HepG2 (cell line): ENCODE results near the gene HTR7. TPM values are rescaled to one million over a fixed set of nuclear protein-coding genes. Genes with fewer than 3 reads are reported as not detected.

Experiments
- ATAC-seq: fragments of 200-7000 bp; cut with Tn5 transposase; 3 replicates; pipeline ENCODE4 v1.9.1; 2020; ENCODE audit warnings: mild to moderate bottlenecking, moderate library complexity
- BruUV-seq: library from RNA; stranded (reverse); fragments of 400-500 nt; replicated peaks from 2 replicates; lab custom pipeline; 2021; lab: Mats Ljungman, UMichigan
- CTCF ChIA-PET: fragments of 300-600 bp; formaldehyde crosslinking; extraction: SDS; loops from one replicate; lab custom pipeline; 2021; ENCODE audit warnings: low total read pairs, inconsistent platforms, low intra/inter-chr PET ratio; lab: Yijun Ruan, JAX
- POLR2A ChIA-PET: fragments of 350-600 bp; sonication (Branson Sonifier 250); formaldehyde crosslinking; loops from one replicate; lab custom pipeline; 2020; ENCODE audit warnings: antibody characterized with exemption, inconsistent platforms; lab: Yijun Ruan, JAX
- DNase-seq: peaks from one replicate; pipeline ENCODE4 v3.0.0-alpha.2; 2015; ENCODE audit warnings: low spot score
- FAIRE-seq: peaks from 3 replicates; lab custom pipeline; 2011; peaks lifted over from hg19 to GRCh38; lab: Jason Lieb, UNC
- H2AFZ ChIP-seq: one replicate; pipeline ENCODE4 v1.6.1; 2011; ENCODE audit warnings: low read length, inconsistent platforms
- H3K27ac ChIP-seq: fragments of 300-600 bp; 3 replicates; pipeline ENCODE4 v1.8.0; 2011; ENCODE audit warnings: mixed run types, mild to moderate bottlenecking, mixed read lengths, low read length, inconsistent platforms; ENCODE audit not compliant: insufficient read depth; ENCODE audit errors: extremely low read length
- H3K27me3 ChIP-seq, 2 experiments: fragments of 200-600 bp in 1 of 2; 2 replicates in 1 of 2; 3 replicates in 1 of 2; pipeline versions ENCODE4 v1.6.0 to v1.8.0; 2011; ENCODE audit warnings: low read length in 2 of 2, mild to moderate bottlenecking in 2 of 2, moderate library complexity in 2 of 2, inconsistent platforms in 1 of 2; ENCODE audit not compliant: insufficient read depth in 2 of 2, control insufficient read depth in 1 of 2
- H3K36me3 ChIP-seq, 2 experiments: fragments of 200-600 bp in 1 of 2; replicated peaks in 1 of 2; 2 replicates in 1 of 2; 3 replicates in 1 of 2; pipeline versions ENCODE4 v1.5.1 to v1.8.0; 2011; ENCODE audit warnings: low read length in 2 of 2, inconsistent platforms in 1 of 2; ENCODE audit not compliant: insufficient read depth in 2 of 2, control insufficient read depth in 1 of 2
- H3K4me1 ChIP-seq: 2 replicates; pipeline ENCODE4 v1.5.1; 2012; ENCODE audit warnings: low read length, inconsistent platforms; ENCODE audit not compliant: insufficient read depth
- H3K4me2 ChIP-seq: 2 replicates; pipeline ENCODE4 v1.6.0; 2011; ENCODE audit warnings: low read depth, low read length, inconsistent platforms
- H3K4me3 ChIP-seq, 3 experiments: fragments of 200-600 bp in 1 of 3; sonication (generic), shearing (Covaris generic) in 1 of 3; replicated peaks in 1 of 3; 2 replicates each; pipeline ENCODE4 v1.5.1; 2011 to 2016; ENCODE audit warnings: low read length in 3 of 3, inconsistent platforms in 2 of 3, low read depth in 2 of 3, mild to moderate bottlenecking in 2 of 3, control low read depth in 1 of 3, mixed read lengths in 1 of 3; ENCODE audit not compliant: insufficient read depth in 1 of 3
- H3K79me2 ChIP-seq: one replicate; pipeline ENCODE4 v1.6.1; 2011; ENCODE audit warnings: low read length, inconsistent platforms; ENCODE audit not compliant: insufficient read depth
- H3K9ac ChIP-seq: 2 replicates; pipeline ENCODE4 v1.6.0; 2011; ENCODE audit warnings: mild to moderate bottlenecking, low read depth, low read length, inconsistent platforms; ENCODE audit not compliant: insufficient read depth
- H3K9me3 ChIP-seq: 2 replicates; pipeline ENCODE4 v1.5.1; 2012; ENCODE audit warnings: mild to moderate bottlenecking, low read length
- H4K20me1 ChIP-seq: 2 replicates; pipeline ENCODE4 v1.6.0; 2011; ENCODE audit warnings: inconsistent platforms, mild to moderate bottlenecking, low read length, moderate library complexity; ENCODE audit not compliant: insufficient read depth
- CEBPB ChIP-seq: IDR thresholded peaks from 2 replicates; pipeline ENCODE4 v1.6.1; 2011; ENCODE audit warnings: low read depth, low read length, improper control_type of control experiment, borderline replicate concordance
- CHCHD3 ChIP-seq: sonication (generic); formaldehyde crosslinking; IDR thresholded peaks from 2 replicates; pipeline ENCODE4 v1.8.0; 2022; ENCODE audit warnings: mild to moderate bottlenecking, missing genetic modification reagents, moderate library complexity
- ZBTB21 ChIP-seq: sonication (generic); formaldehyde crosslinking; IDR thresholded peaks from 2 replicates; pipeline ENCODE4 v1.4.0; 2020; ENCODE audit warnings: missing genetic modification reagents
- ZBTB40 ChIP-seq, 2 experiments: fragments of 450-650 bp in 1 of 2; sonication (generic) in 1 of 2; formaldehyde crosslinking in 1 of 2; IDR thresholded peaks; 2 replicates each; pipeline versions ENCODE4 v1.6.1 to v1.8.0; 2016 to 2022; ENCODE audit warnings: antibody characterized with exemption in 1 of 2, mild to moderate bottlenecking in 1 of 2, missing genetic modification reagents in 1 of 2
- ZKSCAN5 ChIP-seq: sonication (generic); formaldehyde crosslinking; IDR thresholded peaks from 2 replicates; pipeline ENCODE4 v1.5.1; 2020; ENCODE audit warnings: mild to moderate bottlenecking, missing genetic modification reagents
- WGBS: methylation state at CpG from one replicate; pipeline ENCODE4 v1.1.6; 2017; ENCODE audit warnings: low lambda C conversion rate; 5-methylcytosine and 5-hydroxymethylcytosine counted together
- in situ Hi-C: cut with HindIII; loops from 2 replicates; pipeline ENCODE4 v1.10.0; 2017; ENCODE audit warnings: low pct_unique_long_range_greater_than_20kb; ENCODE audit not compliant: extremely low pct_ligation_motif_present
- intact Hi-C: fragments of 100-400 bp; cut with micrococcal nuclease; formaldehyde crosslinking; loops from one replicate; pipeline ENCODE4 v1.10.0; 2022; ENCODE audit not compliant: unreplicated experiment
- polyA plus RNA-seq, 8 experiments: library from polyadenylated mRNA; depleted of rRNA in 3 of 8; stranded (reverse) in 7 of 8; unstranded in 1 of 8; fragments of >200 nt; fragmentation: Illumina TruSeq in 4 of 8; extraction: Trizol in 4 of 8; gene quantifications; 2 replicates each; pipeline versions ENCODE4 v1.2.1 to v1.2.3, GENCODE V29; 2011 to 2016; ENCODE audit warnings: low read depth in 4 of 8, missing spikeins in 1 of 8, mixed read lengths in 1 of 8; ENCODE audit not compliant: insufficient read depth in 1 of 8
- total RNA-seq, 5 experiments: library from RNA; depleted of rRNA; stranded (reverse); fragments of >200 nt; fragmentation: Illumina TruSeq; extraction: Trizol; gene quantifications; 2 replicates each; pipeline ENCODE4 v1.2.3, GENCODE V29; 2016; ENCODE audit warnings: low read depth in 1 of 5

HTR7 gene
- total and polyA plus RNA-seq, 2 of the 13 experiments (the other 11 are each of a cell fraction or from before 2014, with no cell fraction given), result 0.04 TPM; not detected in 1

GRCh38 chr10:90779548-90779947, 78.3 kb downstream of the HTR7 start (continued):
- TF ChIP-seq CHCHD3, result no peak
- TF ChIP-seq, all 625 proteins: peak for 3

GRCh38 chr10:90777621-90778020, 80.2 kb downstream of the HTR7 start:
- no peak overlapping the region for H3K9ac ChIP-seq
- ATAC-seq, result no peak
- no peaks in the 10 kb centered on the region; a peak in 1 of 5 replicates for H3K27me3 ChIP-seq
- TF ChIP-seq CEBPB, result peak; percentile 57; the same call in 1 of the 2 replicates
- no peak for TF ChIP-seq ZBTB21 (CRISPR knock-in tag)
- TF ChIP-seq ZKSCAN5, result no peak
- no peak for TF ChIP-seq ZBTB40 (IDR thresholded peaks at IDR 0.05)
- TF ChIP-seq ZBTB40 (CRISPR knock-in tag; IDR thresholded peaks at IDR 0.05), result no peak
- TF ChIP-seq, all 625 proteins: peak for 1
- H3K27ac ChIP-seq, result no peak overlapping the region
- FAIRE-seq (no peak), DNase-seq (no peak)
- H3K9me3 ChIP-seq, result no peaks in the 10 kb centered on the region
- no peak overlapping the region for H2AFZ ChIP-seq
- no peaks in the 10 kb centered on the region for H4K20me1 ChIP-seq
- no TSS peak for BruUV-seq
- no peak overlapping the region for H3K4me2 ChIP-seq
- ChIA-PET CTCF (no interaction called here), POLR2A (no interaction called here)
- WGBS, result 0% methylated on average over 1 of the region's 1 CpG
- in situ Hi-C loops (no loop called here), intact Hi-C loops (no loop called here)
- H3K4me3 ChIP-seq, result no peak overlapping the region
- no peaks in the 10 kb centered on the region for H3K79me2 ChIP-seq
- no peaks in the 10 kb centered on the region for H3K4me1 ChIP-seq
- H3K36me3 ChIP-seq, result no peaks in the 10 kb centered on the region
